ENCODE results near the gene LARGE2. TPM values are rescaled to one million over a fixed set of nuclear protein-coding genes. Genes with fewer than 3 reads are reported as not detected.
"Not testable (repeated sequence)": the region's sequence is repeated elsewhere in the genome, so short reads cannot be mapped to it uniquely, and the experiment has no call there.

The LARGE2 gene
- total RNA-seq, 4 donors from 2014 or later = 27.2 to 47.4 (median 33.1) TPM

- Histone ChIP-seq H3K27me3 (peaks cover 3% of the 10 kb centered on the region), H3K9me3 (no peaks in the 10 kb centered on the region), H3K4me1 (peaks cover 20% of the 10 kb centered on the region), H3K27ac (no peak overlapping the region), H3K36me3 (no peaks in the 10 kb centered on the region), H3K4me3 (no peak overlapping the region)
- TF ChIP-seq POLR2AphosphoS5 (IDR thresholded peaks at IDR 0.05) = no peak
- TF ChIP-seq EP300 (IDR thresholded peaks at IDR 0.05) = no peak
- no peak for TF ChIP-seq CTCF (IDR thresholded peaks at IDR 0.05)
- TF ChIP-seq POLR2A (IDR thresholded peaks at IDR 0.05) = no peak
- no peak for DNase-seq (ENCODE audit: low spot score in 2 of 2)
- WGBS = 89% methylated on average over 2 of the region's 6 CpGs
These were observed 24.9 kb upstream of the LARGE2 start for GRCh38 chr11:45897556-45897955.

GRCh38 chr11:45899086-45899447, 23.4 kb upstream of the LARGE2 start:
- peak overlapping the region; percentile 56 for H3K4me3 ChIP-seq
- peaks cover 3% of the 10 kb centered on the region for H3K27me3 ChIP-seq
- H3K27ac ChIP-seq = no peak overlapping the region

GRCh38 chr11:45899448-45900174, 22.8 kb upstream of the LARGE2 start:
- Histone ChIP-seq H3K36me3 (peaks cover 8% of the 10 kb centered on the region), H3K27me3 (peaks cover 3% of the 10 kb centered on the region), H3K4me3 (peak overlapping the region; percentile 56), H3K4me1 (peaks cover 20% of the 10 kb centered on the region), H3K27ac (peak overlapping the region; percentile 47), H3K9me3 (no peaks in the 10 kb centered on the region)
- 3% methylated on average over 13 of the region's 62 CpGs for WGBS
- TF ChIP-seq CTCF (IDR thresholded peaks at IDR 0.05) (no peak), POLR2AphosphoS5 (IDR thresholded peaks at IDR 0.05) (no peak), EP300 (IDR thresholded peaks at IDR 0.05) (no peak), POLR2A (IDR thresholded peaks at IDR 0.05) (no peak)
- DNase-seq (ENCODE audit: low spot score in 2 of 2) = peak; percentile 91 to 92

More at GRCh38 chr11:45899086-45899447, 23.4 kb upstream of the LARGE2 start:
- TF ChIP-seq POLR2AphosphoS5 (IDR thresholded peaks at IDR 0.05) = no peak
- no peak for TF ChIP-seq CTCF (IDR thresholded peaks at IDR 0.05)
- TF ChIP-seq POLR2A (IDR thresholded peaks at IDR 0.05) = no peak
- TF ChIP-seq EP300 (IDR thresholded peaks at IDR 0.05) = no peak
- WGBS = 13% methylated on average over 3 of the region's 3 CpGs
- H3K4me1 ChIP-seq = peaks cover 20% of the 10 kb centered on the region
- H3K9me3 ChIP-seq = no peaks in the 10 kb centered on the region
- peaks cover 8% of the 10 kb centered on the region for H3K36me3 ChIP-seq
- DNase-seq (ENCODE audit: low spot score in 2 of 2) = no peak

- Histone ChIP-seq H3K4me1 (peaks cover 20% of the 10 kb centered on the region), H3K27ac (peak overlapping the region; percentile 47), H3K4me3 (peak overlapping the region; percentile 56)
- H3K36me3 ChIP-seq; H3K27me3 ChIP-seq; DNase-seq (ENCODE audit: low spot score in 2 of 2); H3K9me3 ChIP-seq: not testable (repeated sequence)
- WGBS = 3% methylated on average over 10 of the region's 59 CpGs
These were observed 22.2 kb upstream of the LARGE2 start for GRCh38 chr11:45900175-45900800.

- 22% methylated on average over 7 of the region's 8 CpGs for WGBS
These were observed 21.4 kb upstream of the LARGE2 start for GRCh38 chr11:45900916-45901617.

More at GRCh38 chr11:45900916-45901617, 21.4 kb upstream of the LARGE2 start:
- H3K27me3 ChIP-seq = peaks cover 3% of the 10 kb centered on the region
- TF ChIP-seq CTCF (IDR thresholded peaks at IDR 0.05) (no peak), POLR2AphosphoS5 (IDR thresholded peaks at IDR 0.05) (no peak), EP300 (IDR thresholded peaks at IDR 0.05) (no peak), POLR2A (IDR thresholded peaks at IDR 0.05) (no peak)
- peak overlapping the region; percentile 56 for H3K4me3 ChIP-seq
- H3K27ac ChIP-seq = no peak overlapping the region
- no peak for DNase-seq (ENCODE audit: low spot score in 2 of 2)
- H3K9me3 ChIP-seq = no peaks in the 10 kb centered on the region
- peaks cover 8% of the 10 kb centered on the region for H3K36me3 ChIP-seq
- peaks cover 20% of the 10 kb centered on the region for H3K4me1 ChIP-seq

Data from suprapubic skin (tissue), 4 donors.